OCI-LY7 (cell line): ENCODE data around the gene PBX1. TPM values are rescaled to one million over a fixed set of nuclear protein-coding genes. Genes with fewer than 3 reads are reported as not detected.

Experiments
- BruUV-seq: library from RNA; stranded (reverse); fragments of 400-500 nt; replicated peaks from 2 replicates; lab custom pipeline; 2021; lab: Mats Ljungman, UMichigan
- CTCF ChIA-PET: fragments of 300-600 bp; sonication (Branson Sonifier 250); formaldehyde crosslinking; loops from one replicate; lab custom pipeline; 2022; ENCODE audit warnings: antibody characterized with exemption; ENCODE audit not compliant: unreplicated experiment; lab: Charles Lee
- POLR2A ChIA-PET: fragments of 300-600 bp; sonication (Branson Sonifier 250); formaldehyde crosslinking; loops from one replicate; lab custom pipeline; 2022; ENCODE audit warnings: antibody characterized with exemption; lab: Charles Lee
- DNase-seq: peaks from one replicate; pipeline ENCODE4 v3.0.0-alpha.2; 2015; ENCODE audit warnings: low spot score
- H2AFZ ChIP-seq: fragments of 200-600 bp; sonication (generic), shearing (Covaris generic); 2 replicates; pipeline ENCODE4 v1.6.1; 2014; ENCODE audit warnings: mild to moderate bottlenecking, antibody characterized with exemption, low read length, moderate library complexity
- H3K27ac ChIP-seq: fragments of 200-600 bp; sonication (generic); 2 replicates; pipeline ENCODE4 v1.5.1; 2014; ENCODE audit warnings: mixed run types, low read depth, mild to moderate bottlenecking, moderate library complexity, low read length, inconsistent platforms; ENCODE audit not compliant: poor library complexity, severe bottlenecking
- H3K36me3 ChIP-seq: fragments of 200-600 bp; sonication (generic); 2 replicates; pipeline ENCODE4 v1.6.1; 2014; ENCODE audit warnings: mild to moderate bottlenecking, antibody characterized with exemption, low read length, moderate library complexity, mixed read lengths; ENCODE audit not compliant: insufficient read depth
- H3K4me1 ChIP-seq: fragments of 200-600 bp; sonication (generic); 2 replicates; pipeline ENCODE4 v1.5.1; 2014; ENCODE audit warnings: mild to moderate bottlenecking, low read length; ENCODE audit not compliant: insufficient read depth, poor library complexity, severe bottlenecking
- H3K4me2 ChIP-seq: fragments of 200-600 bp; sonication (generic); 2 replicates; pipeline ENCODE4 v1.6.1; 2014; ENCODE audit warnings: mild to moderate bottlenecking, low read length
- H3K4me3 ChIP-seq: fragments of 200-600 bp; sonication (generic); 2 replicates; pipeline ENCODE4 v1.5.1; 2014; ENCODE audit warnings: mild to moderate bottlenecking, low read depth, low read length; ENCODE audit not compliant: poor library complexity, severe bottlenecking
- H3K79me2 ChIP-seq: fragments of 200-600 bp; sonication (generic); 2 replicates; pipeline ENCODE4 v1.6.1; 2016; ENCODE audit warnings: low read depth, mild to moderate bottlenecking, low read length, moderate library complexity, mixed read lengths; ENCODE audit not compliant: insufficient read depth
- H3K9me2 ChIP-seq: fragments of 200-600 bp; sonication (generic); 2 replicates; pipeline ENCODE4 v1.6.1; 2016; ENCODE audit warnings: mild to moderate bottlenecking, low read length, mixed read lengths; ENCODE audit not compliant: insufficient read depth
- H3K9me3 ChIP-seq: fragments of 200-600 bp; sonication (generic); 2 replicates; pipeline ENCODE4 v1.6.1; 2014; ENCODE audit warnings: mild to moderate bottlenecking, mixed run types, low read length, mixed read lengths
- H4K20me1 ChIP-seq: fragments of 200-600 bp; sonication (generic); 2 replicates; pipeline ENCODE4 v1.6.1; 2014; ENCODE audit warnings: mild to moderate bottlenecking, antibody characterized with exemption, low read length, moderate library complexity, mixed read lengths; ENCODE audit not compliant: insufficient read depth
- CTCF ChIP-seq: fragments of 200-600 bp; sonication (generic); conservative IDR thresholded peaks from 2 replicates; pipeline ENCODE4 v1.5.1; 2014; ENCODE audit warnings: mild to moderate bottlenecking, antibody characterized with exemption, low read length, moderate library complexity, mixed read lengths
- EZH2phosphoT487 ChIP-seq: fragments of 200-600 bp; sonication (generic); IDR thresholded peaks from 2 replicates; pipeline ENCODE4 v1.6.1; 2018; ENCODE audit warnings: low read depth, borderline replicate concordance, mild to moderate bottlenecking, mixed run types, antibody characterized with exemption, low read length, moderate library complexity, mixed read lengths
- intact Hi-C: fragments of 100-400 bp; cut with micrococcal nuclease; formaldehyde crosslinking; loops from one replicate; pipeline ENCODE4 v1.10.0; 2022; ENCODE audit not compliant: unreplicated experiment
- total RNA-seq, 2 experiments: library from RNA; depleted of rRNA in 1 of 2; stranded (reverse); fragments of >200 nt in 1 of 2; shearing (Covaris generic) in 1 of 2; gene quantifications; 2 replicates each; pipeline ENCODE4 v1.2.3, GENCODE V29; 2014 to 2022

The PBX1 gene
- total RNA-seq, 2 experiments from 2014 or later = not detected

GRCh38 chr1:164581762-164582161 lies 22.8 kb downstream of the PBX1 start:
- no peak for DNase-seq

GRCh38 chr1:164583196-164583595 lies 24.2 kb downstream of the PBX1 start:
- DNase-seq = no peak
- POLR2A ChIA-PET = no interaction called here
- H3K4me1 ChIP-seq = no peaks in the 10 kb centered on the region
- no peaks in the 10 kb centered on the region for H3K79me2 ChIP-seq
- H3K9me3 ChIP-seq = no peaks in the 10 kb centered on the region
- no peak overlapping the region for H3K4me3 ChIP-seq
- TF ChIP-seq CTCF (no peak), EZH2phosphoT487 (no peak)
- no peak overlapping the region for H2AFZ ChIP-seq
- CTCF ChIA-PET = no interaction called here
- intact Hi-C loops = no loop called here
- H3K36me3 ChIP-seq = no peaks in the 10 kb centered on the region
- no peaks in the 10 kb centered on the region for H4K20me1 ChIP-seq
- no peak overlapping the region for H3K27ac ChIP-seq
- BruUV-seq = no TSS peak
- no peaks in the 10 kb centered on the region for H3K9me2 ChIP-seq
- H3K4me2 ChIP-seq = no peak overlapping the region

More at GRCh38 chr1:164581762-164582161, 22.8 kb downstream of the PBX1 start:
- intact Hi-C loops = no loop called here
- no peak overlapping the region for H2AFZ ChIP-seq
- H3K4me3 ChIP-seq = no peak overlapping the region
- no peaks in the 10 kb centered on the region for H3K79me2 ChIP-seq
- ChIA-PET CTCF (no interaction called here), POLR2A (no interaction called here)
- H3K9me2 ChIP-seq = no peaks in the 10 kb centered on the region
- no peaks in the 10 kb centered on the region for H3K9me3 ChIP-seq
- H3K36me3 ChIP-seq = no peaks in the 10 kb centered on the region
- TF ChIP-seq EZH2phosphoT487 (no peak), CTCF (no peak)
- no peak overlapping the region for H3K4me2 ChIP-seq
- BruUV-seq = no TSS peak
- no peaks in the 10 kb centered on the region for H3K4me1 ChIP-seq
- H3K27ac ChIP-seq = no peak overlapping the region
- no peaks in the 10 kb centered on the region for H4K20me1 ChIP-seq

- intact Hi-C loops = no loop called here
- no peak overlapping the region for H3K27ac ChIP-seq
- H3K4me1 ChIP-seq = no peaks in the 10 kb centered on the region
- H4K20me1 ChIP-seq = no peaks in the 10 kb centered on the region
- H3K36me3 ChIP-seq = no peaks in the 10 kb centered on the region
- no peak overlapping the region for H3K4me2 ChIP-seq
- H2AFZ ChIP-seq = no peak overlapping the region
- H3K9me2 ChIP-seq = no peaks in the 10 kb centered on the region
- CTCF ChIA-PET = no interaction called here
- no peaks in the 10 kb centered on the region for H3K9me3 ChIP-seq
- no peaks in the 10 kb centered on the region for H3K79me2 ChIP-seq
- no peak for DNase-seq
- no TSS peak for BruUV-seq
- POLR2A ChIA-PET = no interaction called here
- no peak overlapping the region for H3K4me3 ChIP-seq
- no peak for TF ChIP-seq CTCF
- TF ChIP-seq EZH2phosphoT487 = no peak
Observed at GRCh38 chr1:164583835-164584539, 25.0 kb downstream of the PBX1 start.
